H1 (cell line): ENCODE results near the gene CYP39A1. TPM values are rescaled to one million over a fixed set of nuclear protein-coding genes. Genes with fewer than 3 reads are reported as not detected.

ENCODE experiments used
- TAF1 ChIP-seq: IDR thresholded peaks from 2 replicates; pipeline ENCODE4 v1.6.1; 2011; ENCODE audit warnings: mild to moderate bottlenecking, low read depth, low read length
- polyA plus RNA-seq, 7 experiments: library from polyadenylated mRNA; depleted of rRNA in 3 of 7; stranded (reverse) in 5 of 7; unstranded in 2 of 7; fragments of >200 nt in 5 of 7; fragments of 200-250 nt in 2 of 7; gene quantifications; 1 replicate in 5 of 7; 2 replicates in 1 of 7; 4 replicates in 1 of 7; pipeline versions ENCODE4 v1.2.1 to v1.2.3, GENCODE V29; 2011 to 2013; ENCODE audit warnings: missing spikeins in 2 of 7, mixed read lengths in 2 of 7
- total RNA-seq: library from RNA; stranded (reverse); fragmentation: NEBNext Ultra II Directional; extraction: Animal tissue kit (Norgen Biotek cat#: 25700); gene quantifications from 2 replicates; pipeline ENCODE4 v1.2.1, GENCODE V29; 2021
- TF ChIP-seq, protein P1 (sequence below): fragments of 300-600 bp; sonication (generic); IDR thresholded peaks from 2 replicates; pipeline ENCODE4 v1.7.1; 2012; ENCODE audit warnings: low read length, moderate library complexity, mild to moderate bottlenecking, inconsistent platforms; ENCODE audit not compliant: insufficient replicate concordance

CYP39A1 gene
- total and polyA plus RNA-seq, 2 of the 8 experiments (the other 6 are each of a cell fraction or from before 2014, with no cell fraction given), result 0.71 to 2.4 TPM

DNA sequence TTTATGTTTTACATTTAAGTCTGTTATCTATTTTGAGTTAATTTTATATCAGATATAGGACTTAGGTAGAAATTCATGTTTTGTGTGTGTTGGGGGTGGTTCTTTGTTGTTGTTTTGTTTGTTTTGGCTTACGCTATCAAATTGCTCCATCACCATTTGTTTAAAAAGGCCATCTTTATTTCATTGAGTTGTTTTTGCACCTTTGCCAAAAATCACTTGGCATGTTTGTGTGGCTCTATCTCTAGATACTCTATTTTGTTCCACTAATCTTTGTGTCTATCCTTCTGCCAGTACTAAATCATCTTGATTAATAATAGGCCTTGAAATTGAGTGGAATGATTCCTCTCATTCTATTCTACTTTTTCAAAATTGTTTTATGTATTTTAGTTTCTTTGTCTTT is 7.4 kb downstream of the CYP39A1 start (continued):
- TF ChIP-seq, protein P1, sequence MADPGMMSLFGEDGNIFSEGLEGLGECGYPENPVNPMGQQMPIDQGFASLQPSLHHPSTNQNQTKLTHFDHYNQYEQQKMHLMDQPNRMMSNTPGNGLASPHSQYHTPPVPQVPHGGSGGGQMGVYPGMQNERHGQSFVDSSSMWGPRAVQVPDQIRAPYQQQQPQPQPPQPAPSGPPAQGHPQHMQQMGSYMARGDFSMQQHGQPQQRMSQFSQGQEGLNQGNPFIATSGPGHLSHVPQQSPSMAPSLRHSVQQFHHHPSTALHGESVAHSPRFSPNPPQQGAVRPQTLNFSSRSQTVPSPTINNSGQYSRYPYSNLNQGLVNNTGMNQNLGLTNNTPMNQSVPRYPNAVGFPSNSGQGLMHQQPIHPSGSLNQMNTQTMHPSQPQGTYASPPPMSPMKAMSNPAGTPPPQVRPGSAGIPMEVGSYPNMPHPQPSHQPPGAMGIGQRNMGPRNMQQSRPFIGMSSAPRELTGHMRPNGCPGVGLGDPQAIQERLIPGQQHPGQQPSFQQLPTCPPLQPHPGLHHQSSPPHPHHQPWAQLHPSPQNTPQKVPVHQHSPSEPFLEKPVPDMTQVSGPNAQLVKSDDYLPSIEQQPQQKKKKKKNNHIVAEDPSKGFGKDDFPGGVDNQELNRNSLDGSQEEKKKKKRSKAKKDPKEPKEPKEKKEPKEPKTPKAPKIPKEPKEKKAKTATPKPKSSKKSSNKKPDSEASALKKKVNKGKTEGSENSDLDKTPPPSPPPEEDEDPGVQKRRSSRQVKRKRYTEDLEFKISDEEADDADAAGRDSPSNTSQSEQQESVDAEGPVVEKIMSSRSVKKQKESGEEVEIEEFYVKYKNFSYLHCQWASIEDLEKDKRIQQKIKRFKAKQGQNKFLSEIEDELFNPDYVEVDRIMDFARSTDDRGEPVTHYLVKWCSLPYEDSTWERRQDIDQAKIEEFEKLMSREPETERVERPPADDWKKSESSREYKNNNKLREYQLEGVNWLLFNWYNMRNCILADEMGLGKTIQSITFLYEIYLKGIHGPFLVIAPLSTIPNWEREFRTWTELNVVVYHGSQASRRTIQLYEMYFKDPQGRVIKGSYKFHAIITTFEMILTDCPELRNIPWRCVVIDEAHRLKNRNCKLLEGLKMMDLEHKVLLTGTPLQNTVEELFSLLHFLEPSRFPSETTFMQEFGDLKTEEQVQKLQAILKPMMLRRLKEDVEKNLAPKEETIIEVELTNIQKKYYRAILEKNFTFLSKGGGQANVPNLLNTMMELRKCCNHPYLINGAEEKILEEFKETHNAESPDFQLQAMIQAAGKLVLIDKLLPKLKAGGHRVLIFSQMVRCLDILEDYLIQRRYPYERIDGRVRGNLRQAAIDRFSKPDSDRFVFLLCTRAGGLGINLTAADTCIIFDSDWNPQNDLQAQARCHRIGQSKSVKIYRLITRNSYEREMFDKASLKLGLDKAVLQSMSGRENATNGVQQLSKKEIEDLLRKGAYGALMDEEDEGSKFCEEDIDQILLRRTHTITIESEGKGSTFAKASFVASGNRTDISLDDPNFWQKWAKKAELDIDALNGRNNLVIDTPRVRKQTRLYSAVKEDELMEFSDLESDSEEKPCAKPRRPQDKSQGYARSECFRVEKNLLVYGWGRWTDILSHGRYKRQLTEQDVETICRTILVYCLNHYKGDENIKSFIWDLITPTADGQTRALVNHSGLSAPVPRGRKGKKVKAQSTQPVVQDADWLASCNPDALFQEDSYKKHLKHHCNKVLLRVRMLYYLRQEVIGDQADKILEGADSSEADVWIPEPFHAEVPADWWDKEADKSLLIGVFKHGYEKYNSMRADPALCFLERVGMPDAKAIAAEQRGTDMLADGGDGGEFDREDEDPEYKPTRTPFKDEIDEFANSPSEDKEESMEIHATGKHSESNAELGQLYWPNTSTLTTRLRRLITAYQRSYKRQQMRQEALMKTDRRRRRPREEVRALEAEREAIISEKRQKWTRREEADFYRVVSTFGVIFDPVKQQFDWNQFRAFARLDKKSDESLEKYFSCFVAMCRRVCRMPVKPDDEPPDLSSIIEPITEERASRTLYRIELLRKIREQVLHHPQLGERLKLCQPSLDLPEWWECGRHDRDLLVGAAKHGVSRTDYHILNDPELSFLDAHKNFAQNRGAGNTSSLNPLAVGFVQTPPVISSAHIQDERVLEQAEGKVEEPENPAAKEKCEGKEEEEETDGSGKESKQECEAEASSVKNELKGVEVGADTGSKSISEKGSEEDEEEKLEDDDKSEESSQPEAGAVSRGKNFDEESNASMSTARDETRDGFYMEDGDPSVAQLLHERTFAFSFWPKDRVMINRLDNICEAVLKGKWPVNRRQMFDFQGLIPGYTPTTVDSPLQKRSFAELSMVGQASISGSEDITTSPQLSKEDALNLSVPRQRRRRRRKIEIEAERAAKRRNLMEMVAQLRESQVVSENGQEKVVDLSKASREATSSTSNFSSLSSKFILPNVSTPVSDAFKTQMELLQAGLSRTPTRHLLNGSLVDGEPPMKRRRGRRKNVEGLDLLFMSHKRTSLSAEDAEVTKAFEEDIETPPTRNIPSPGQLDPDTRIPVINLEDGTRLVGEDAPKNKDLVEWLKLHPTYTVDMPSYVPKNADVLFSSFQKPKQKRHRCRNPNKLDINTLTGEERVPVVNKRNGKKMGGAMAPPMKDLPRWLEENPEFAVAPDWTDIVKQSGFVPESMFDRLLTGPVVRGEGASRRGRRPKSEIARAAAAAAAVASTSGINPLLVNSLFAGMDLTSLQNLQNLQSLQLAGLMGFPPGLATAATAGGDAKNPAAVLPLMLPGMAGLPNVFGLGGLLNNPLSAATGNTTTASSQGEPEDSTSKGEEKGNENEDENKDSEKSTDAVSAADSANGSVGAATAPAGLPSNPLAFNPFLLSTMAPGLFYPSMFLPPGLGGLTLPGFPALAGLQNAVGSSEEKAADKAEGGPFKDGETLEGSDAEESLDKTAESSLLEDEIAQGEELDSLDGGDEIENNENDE, result no peak
- TF ChIP-seq TAF1, result no peak
- TF ChIP-seq, all 59 proteins: peak for 0
